GM04503 (cell line): ENCODE measurements around the gene TIA1.
A peak's percentile ranks its signal among the peaks of the same experiment; 100 is the strongest.
"Not testable (repeated sequence)": the region's sequence is repeated elsewhere in the genome, so short reads cannot be mapped to it uniquely, and the experiment has no call there.

Experiments used
- DNase-seq: peaks from one replicate; pipeline ENCODE4 v3.0.0-alpha.2; 2012; ENCODE audit warnings: low read depth

The TIA1 gene

DNA sequence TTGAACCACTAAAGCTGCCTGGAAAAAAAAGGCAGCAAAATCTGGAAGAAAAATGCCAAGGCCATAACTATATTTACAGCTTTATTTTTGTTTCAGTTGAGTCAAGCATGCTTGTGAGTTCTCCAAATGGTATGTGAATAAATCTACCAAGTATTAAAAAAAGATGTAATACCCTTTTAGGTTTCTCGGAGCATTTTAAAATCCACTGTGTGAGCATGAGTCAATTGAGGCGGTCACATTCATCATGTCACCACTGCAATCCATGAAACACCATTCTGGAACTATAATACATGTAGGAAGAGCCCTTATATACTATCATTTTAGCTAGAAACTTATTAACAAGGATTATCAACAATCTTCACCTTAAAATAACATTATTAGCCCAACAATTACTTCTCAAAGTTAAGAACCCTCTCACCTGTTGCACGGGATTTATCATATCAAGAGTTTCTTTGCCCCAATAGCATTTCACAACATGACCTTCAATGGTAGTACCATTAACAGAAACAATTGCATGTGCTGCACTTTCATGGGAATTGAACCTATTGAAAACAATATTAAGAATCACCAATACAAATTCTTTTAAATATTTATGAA, 33.4 kb downstream of the TIA1 start:
- DNase-seq = peak; percentile 90

DNA sequence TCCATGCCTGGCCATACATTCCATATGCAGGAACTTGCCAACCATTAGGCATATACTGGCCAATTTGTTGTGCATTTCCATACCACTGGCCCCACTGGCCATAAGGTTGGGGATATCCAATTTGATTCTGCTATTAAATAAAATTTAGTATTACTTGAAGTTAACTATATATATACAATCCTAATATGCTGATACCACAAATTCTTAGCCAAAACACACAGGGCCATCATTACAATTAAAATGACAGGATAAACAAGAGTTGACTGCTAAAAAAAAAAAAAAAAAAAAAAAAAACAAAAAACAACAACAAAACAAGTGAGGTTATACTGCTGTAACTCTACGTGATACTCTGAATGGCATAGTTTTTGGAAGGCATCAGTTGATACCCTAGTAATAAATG, 34.1 kb downstream of the TIA1 start:
- DNase-seq = no peak

- no peak for DNase-seq
Observed at GRCh38 chr2:70212298-70212932, 36.0 kb downstream of the TIA1 start.

DNA sequence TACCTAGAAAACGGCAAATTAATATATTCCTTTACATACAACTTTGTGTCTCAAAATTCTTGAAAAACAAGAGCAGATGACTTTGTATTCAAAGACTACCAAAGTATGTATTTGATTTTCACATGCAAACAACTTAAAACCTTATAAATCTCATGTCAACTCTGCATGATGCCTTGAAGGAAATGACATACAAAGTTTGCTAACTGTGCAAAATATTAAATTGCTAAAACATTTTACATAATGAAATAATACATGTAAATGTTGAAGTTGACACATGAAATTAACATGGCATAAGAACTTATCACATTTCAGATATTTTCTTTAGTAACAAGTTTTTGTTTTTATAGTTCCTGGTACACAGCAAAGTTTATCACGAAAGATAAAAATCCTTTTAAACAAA, 36.8 kb downstream of the TIA1 start:
- DNase-seq = no peak

DNA sequence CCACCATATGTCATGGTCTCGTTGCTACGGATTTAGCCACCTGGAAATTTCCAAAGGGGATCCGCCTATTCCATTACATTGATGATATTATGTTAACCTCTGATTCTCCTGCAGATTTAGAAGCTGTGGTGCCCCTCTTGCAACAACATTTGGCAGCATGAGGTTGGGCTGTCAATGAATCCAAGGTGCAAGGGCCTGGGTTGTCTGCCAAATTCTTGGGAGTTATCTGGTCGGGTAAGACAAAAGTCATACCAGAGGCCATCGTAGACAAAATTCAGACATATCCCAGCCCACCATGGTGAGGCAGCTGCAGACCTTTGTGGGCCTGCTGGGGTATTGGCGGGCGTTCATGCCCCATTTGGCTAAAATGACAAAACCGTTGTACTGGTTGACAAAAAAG, 44.0 kb downstream of the TIA1 start:
- no peak for DNase-seq

DNA sequence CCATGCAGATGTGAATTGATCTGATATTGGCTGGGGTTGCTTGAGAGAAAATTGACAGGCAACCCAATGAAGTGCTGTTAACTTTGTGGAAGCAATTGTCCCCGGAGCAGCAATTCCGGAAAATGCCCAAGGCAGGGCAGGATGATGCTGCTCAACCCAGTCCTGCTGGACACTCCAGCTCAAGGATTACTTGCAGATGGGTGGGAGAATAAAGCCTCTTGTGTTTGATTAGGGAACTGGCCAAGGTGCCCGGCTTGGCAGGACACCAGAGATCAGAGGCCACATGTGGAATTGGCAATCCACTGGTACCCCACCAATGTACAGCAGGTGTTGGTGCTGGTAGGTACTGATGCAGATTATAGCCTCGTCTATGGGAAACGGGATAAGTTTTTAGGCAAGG, 45.3 kb downstream of the TIA1 start:
- no peak for DNase-seq

DNA sequence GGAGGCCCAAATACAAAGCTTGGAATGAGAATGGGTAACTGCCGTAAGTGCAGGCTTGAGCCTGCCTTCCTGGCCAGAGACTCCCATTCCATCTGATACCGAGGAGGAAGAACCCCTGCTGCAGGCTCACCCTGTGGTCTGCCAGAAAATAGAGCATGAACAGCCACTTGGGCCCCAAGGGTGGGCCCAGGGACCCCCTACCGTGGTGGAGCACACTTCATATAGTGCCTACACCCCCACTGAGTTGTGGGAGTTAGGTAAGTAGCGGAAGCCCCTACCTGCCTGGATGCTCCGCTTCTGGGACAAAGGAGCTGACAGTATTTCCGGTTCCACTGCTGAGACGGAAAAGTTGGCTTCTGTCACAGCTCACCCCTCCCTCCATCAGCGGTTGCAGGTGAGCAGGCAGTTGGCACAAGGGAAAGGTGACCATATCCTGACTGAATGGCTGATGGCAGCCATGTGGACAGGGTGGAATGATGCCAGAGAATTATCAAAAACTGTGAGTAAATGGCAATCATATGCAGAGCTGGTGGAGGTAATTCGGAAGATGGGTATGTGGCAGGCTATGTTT, 46.1 kb downstream of the TIA1 start:
- DNase-seq = no peak

GRCh38 chr2:70201831-70202230, 46.6 kb downstream of the TIA1 start:
- DNase-seq = no peak

DNA sequence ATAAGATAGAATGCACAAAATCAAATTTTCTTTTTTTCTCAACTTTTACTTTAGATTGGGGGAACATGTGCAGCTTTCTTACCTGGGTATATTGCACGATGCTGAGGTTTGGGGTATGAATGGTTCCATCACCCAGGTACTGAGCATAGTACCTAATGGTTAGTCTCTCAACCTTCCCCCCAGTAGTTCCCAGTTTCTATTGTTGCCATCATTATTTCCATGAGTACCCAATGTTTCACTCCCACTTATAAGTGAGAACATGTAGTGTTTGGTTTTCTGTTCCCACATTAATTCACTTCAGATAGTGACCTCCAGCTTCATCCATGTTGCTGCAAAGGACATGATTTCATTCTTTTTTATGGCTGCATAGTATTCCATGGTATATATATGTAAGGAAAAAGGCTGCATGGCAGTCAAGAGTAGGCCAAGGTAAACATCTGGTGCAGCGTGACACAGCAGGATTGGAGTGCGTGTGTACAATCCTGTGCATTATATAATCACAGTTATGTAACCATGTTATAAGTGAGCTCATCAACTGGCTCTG, 47.1 kb downstream of the TIA1 start:
- DNase-seq = no peak

- DNase-seq = no peak
Observed at GRCh38 chr2:70199320-70199864, 49.0 kb downstream of the TIA1 start.

DNA sequence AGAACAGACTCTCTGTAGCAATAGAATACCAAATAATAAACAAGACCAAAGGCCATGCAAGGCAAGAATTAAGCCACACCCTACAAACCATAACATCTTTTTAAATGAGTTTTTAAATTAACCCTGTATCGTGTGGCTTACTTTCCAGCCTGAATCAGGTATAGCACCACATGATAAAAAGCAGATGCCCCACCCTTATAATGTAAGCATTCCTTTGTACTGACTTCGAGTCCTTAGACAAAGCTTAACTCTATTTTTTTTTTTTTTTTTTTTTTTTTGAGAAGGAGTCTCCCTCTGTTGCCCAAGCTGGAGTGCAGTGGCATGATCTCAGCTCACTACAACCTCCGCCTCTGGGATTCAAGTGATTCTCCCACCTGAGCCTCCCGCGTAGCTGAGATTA, 55.9 kb downstream of the TIA1 start:
- DNase-seq = no peak

DNA sequence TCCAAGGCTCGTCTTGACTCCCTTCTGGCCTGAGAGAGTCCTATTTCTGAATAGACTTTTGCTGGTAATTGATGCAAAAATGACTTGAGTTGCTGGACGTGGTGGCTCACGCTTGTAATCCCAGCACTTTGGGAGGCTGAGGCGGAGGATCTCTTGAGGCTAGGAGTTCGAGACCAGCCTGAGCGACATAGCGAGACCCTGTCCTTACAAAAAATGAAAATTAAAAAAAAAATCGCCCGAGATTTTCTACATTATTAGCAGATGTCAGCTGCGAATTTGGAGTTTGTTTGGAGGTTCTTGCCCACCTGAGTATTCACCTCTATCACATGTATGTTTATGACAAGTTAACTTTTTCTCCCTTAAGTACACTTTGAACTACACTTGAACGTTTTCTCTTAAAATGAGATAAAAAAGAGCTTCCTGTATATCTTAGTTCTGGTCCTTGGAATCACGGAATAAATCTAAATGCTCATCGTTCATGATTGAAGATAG, 57.1 kb downstream of the TIA1 start:
- DNase-seq = no peak

DNA sequence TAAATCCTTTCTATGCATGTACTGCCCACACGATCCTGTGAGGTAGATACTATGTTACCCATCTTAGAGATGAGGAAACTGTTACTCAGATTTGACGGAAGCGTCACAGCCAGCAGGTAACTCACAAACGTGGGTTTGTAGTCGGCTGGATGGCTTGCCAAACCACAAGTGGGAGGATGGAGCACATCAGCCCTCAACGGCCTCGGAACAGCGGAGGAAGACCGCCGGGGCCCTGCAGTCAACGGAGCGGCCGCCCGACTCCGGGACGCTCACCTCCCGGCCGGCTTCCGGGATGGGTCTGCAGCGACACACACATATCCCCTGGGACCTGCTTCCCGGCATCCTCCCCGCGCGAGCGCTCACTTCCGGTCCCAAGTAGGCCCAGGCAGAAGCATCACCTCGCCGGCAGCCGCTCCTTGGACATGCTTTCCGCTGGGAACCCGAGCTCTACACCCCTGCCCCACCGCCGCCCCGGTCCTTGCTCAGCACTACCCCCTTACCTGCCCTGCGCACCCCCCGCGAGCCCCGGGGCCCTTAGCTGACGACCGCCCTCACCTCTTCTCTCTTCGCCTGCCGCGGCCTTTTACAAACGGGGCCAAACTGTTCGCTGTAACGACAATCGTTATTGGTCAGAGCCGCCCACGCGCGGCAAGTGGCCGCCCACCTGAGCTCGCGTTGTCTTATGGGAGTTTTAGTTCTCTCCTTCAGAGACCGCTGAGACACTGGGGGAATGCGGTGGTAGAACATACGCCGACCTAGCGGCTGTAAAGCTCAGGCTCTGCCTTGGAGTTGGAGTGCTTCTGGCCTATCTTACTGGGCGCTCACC, 57.8 kb downstream of the TIA1 start, which contains the start of gene C2orf42:
Gene C2orf42 (minus strand): TSS at position 602 of the 826 bp plus-strand sequence. CDS start 9,034 bp downstream, outside the sequence.
- peak; percentile 86 for DNase-seq

- no peak for DNase-seq
Observed at GRCh38 chr2:70188460-70188859, 60.0 kb downstream of the TIA1 start.

DNA sequence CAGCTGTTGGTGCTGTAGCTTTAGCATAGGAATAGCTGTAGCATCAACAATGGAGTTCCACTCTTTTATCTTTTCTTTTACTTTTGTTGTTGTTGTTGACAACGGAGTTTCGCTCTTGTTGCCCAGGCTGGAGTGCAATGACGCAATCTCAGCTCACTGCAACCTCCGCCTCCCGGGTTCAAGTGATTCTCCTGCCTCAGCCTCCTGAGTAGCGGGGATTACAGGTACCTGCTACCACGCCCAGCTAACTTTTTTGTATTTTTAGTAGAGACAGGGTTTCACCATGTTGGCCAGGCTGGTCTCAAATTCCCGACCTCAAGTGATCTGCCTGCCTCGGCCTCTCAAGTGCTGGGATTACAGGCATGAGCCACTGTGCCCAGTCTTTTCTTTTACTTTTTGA, 61.3 kb downstream of the TIA1 start:
- not testable (repeated sequence) for DNase-seq

GRCh38 chr2:70182689-70183088, 65.7 kb downstream of the TIA1 start:
- DNase-seq = no peak

DNA sequence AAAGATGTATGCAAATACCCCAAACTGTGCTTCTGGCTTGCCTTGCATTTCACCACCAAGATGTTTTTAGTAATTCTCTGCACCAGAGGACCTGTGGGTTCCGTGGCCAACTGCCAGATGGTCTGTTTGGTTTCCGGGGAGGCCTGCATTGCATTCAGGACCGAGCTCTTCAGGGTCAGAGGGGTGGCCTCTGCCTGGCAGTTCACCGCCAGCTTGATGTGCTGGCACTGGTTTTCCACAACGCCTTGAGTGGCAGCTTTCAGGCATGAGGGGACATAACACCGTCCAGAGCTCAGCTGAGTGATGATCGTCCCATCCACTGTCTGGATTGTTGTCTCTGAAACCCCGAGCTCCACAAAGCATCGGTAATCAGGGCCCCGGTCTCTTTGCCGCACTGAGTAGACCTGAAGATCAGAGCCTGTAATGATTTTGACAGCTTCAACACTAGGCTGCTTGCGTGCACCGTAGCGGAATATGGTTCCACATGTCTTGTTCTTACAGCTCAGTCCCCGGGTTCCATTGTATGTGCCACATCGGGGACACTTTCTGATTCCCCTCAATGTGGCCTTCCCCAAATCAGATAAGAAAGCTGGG, 67.0 kb downstream of the TIA1 start:
- no peak for DNase-seq

- DNase-seq = no peak
Observed at GRCh38 chr2:70173520-70173919, 74.9 kb downstream of the TIA1 start.

DNA sequence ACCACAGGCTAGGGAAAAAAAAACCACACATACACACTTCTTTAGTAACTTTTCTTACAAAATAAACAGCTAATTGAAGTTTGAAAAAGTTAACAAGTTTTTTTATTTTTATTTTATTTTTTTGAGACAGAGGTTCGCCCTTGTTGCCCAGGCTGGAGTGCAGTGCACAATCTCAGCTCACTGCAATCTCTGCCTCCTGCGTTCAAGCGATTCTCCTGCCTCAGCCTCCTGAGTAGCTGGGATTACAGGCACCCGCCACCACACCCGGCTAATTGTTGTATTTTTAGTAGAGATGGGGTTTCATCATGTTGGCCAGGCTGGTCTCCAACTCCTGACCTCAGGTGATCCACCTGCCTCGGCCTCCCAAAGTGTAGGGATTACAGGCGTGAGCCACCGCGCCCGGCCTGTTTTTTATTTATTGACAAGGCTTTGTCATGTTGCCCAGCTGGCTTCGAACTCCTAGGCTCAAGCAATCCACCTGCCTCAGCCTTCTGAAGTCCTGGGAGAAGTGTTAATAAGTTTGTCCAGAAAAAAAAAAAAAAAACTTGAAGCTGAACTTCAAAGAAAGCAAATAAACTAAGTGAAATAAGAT, 78.7 kb downstream of the TIA1 start:
- DNase-seq = not testable (repeated sequence)

- DNase-seq = no peak
Observed at GRCh38 chr2:70161069-70161534, 87.3 kb downstream of the TIA1 start.

DNA sequence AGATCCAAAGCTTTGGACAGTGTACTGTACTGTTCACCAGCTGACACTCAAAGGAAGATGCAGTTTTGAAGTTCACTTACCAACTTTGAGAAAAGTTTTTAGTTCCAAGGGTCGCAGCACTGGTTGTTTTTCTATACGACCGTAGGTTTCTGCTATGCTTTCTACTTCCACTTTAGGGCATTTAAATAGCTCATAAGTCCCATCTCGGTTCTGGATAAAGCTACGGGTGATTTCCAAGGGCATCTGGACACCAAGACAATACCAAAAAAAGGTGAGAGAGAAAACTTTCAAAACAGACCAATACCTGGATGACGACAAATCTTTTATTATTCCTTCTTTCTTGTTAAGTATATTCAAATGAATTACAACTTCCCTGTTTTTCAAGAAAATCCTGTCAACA, 87.9 kb downstream of the TIA1 start:
- no peak for DNase-seq
